ENCODE measurements around the gene TUBB1.
"Not testable (repeated sequence)": the region's sequence is repeated elsewhere in the genome, so short reads cannot be mapped to it uniquely, and the experiment has no call there.

The TUBB1 gene

DNA sequence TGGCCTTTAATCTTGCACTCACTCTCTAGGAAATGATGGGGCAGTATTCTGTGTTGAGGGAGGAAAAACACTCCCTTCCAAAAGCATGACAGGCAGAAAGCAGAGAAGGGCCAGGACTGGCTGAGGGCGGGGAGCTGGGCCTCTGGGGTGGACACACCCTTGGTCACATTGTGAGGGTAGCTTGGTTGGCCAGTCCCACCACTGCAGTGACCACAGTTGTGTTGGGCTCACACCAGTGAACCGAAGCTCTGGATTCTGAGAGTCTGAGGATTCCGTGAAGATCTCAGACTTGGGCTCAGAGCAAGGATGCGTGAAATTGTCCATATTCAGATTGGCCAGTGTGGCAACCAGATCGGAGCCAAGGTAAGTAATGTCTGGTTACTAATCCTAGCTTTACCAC lies at the start of gene TUBB1:
Gene TUBB1 (plus strand): TSS at position 213 of the 400 bp plus-strand sequence. CDS start 94 bp downstream, at position 307.
- no peak for DNase-seq

DNA sequence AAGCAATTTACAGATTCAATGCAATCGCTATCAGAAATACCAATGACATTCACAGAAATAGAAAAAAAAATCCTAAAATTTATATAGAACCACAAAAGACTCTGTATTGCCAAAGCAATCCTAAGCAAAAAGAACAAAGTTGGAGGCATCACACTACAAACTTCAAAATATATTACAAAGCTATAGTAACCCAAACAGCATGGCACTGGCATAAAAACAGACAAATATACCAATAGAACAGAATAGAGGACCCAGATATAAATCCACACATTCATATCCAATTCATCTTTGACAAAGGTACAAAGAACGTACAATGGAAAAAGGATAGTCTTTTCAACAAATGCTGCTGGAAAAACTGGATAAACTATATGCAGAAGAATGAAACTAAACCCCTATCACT lies 49.8 kb upstream of the TUBB1 start:
- DNase-seq: no peak

DNA sequence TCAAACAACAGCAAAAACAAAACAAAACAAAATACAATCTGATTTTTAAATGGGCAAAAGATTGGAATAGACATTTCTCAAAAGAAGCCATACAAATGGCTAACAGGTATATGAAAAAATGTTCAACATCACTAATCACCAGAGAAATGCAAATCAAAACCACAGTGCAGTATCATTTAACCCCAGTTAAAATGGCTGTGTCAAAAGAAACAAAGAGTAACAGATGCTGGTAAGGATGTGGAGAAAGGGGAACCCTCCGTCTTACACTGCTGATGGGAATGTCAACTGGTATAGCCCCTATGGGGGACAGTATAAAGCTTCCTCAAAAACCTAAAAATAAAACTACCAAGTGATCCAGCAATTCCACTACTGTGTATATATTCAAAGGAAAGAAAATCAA lies 49.1 kb upstream of the TUBB1 start:
- no peak for DNase-seq

DNA sequence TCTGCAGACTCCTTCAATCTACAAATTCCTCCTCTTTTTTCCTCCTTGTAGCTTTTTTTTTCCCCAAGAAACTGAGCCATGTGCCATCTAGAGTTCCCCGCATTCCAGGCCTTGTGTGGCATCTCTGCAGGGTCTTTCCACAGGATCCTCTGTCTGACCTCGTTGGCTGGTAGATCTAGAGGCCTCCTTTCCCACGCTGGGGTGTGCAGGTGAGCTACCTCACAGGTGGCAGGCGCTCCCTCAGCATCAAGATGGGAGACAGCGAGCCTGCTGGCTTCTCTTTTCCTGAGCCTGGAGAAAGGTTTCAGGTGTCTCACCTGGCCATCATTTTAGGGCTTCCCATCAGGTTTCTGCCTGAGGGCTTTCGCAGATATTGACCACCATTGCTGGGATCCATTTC lies 47.8 kb upstream of the TUBB1 start:
- DNase-seq: no peak

DNA sequence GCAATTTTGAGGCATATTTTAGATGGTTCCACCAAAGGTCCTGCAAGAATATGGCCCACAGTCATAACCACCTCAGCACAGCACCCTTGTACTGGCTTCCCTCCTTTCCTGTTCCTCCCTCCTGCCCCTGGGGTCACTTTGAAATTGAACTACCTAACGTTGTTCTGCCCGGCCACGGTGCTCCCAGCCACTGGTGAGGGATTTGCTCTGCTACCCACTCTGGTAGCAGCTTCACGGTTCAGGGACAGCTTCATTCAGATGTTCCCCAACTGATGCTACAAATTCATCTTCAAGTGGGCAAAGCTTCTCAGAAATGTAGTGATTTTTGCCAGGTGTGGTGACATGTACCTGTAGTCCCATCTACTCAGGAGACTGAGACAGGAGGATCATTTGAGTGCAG lies 46.0 kb upstream of the TUBB1 start:
- no peak for DNase-seq

DNA sequence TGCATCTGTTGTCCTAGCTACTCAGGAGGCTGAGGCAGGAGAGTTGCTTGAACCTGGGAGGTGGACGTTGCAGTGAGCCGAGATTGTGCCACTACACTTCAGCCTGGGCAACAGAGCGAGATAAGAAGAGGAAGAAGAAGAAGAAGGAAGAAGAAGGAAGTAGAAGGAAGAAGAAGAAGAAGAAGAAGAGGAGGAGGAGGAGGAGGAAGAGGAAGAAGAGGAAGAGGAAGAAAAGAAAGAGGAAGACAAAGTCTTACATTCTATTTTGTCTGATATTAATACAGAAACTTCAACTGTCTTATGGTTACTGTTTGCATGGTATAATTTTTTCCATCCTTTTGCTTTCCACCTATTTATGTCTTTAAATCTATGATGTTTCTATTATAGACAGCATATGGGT lies 45.4 kb upstream of the TUBB1 start:
- DNase-seq: no peak

DNA sequence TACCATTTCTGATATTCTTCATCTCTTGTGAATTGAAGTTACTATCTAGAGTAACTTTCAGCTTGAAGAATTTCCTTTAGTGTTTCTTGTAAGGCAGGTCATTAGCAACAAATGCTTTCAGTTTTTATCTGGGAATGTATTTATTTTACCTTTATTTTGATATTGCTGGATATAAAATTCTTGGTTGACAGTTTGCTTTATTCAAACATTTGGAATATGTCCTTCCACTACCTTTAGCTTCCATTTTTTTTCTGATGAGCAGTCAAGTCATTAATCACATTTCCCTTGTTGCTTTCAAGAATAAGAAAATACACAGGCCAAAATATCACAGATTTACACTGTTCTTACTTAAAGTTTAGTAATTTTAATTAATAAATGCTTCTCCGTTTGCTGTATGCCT lies 43.9 kb upstream of the TUBB1 start:
- no peak for DNase-seq

DNA sequence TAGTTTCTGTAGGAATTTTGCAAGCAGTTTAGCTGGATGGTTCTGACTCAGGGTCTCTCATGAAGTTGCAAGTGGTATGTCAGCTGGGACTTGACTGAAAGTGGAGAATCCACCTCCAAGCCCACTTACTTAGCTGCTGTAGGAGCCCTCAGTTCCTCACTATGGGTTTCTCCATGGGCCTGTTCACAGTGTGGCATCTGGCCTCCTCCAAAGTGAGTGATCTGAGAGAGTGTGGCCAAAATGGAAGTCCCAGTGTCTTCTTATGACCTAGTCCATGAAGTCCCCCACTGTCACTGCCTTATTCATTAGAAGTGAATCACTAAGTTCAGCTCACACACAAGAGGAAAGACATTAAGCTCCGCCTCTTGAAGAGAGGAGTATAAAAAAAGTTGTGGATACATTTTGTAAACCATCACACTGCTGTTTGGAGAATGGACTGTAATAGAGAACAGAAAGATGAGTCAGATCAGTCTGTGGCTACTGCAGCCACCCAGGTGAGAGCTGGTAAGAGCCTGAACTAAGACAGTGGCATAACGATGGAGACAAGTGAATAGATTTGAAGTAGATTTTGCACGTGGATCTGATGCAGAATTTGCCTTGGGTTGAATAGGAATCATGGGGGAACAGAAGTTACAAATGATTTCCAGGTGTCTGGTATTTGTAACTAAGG lies 43.0 kb upstream of the TUBB1 start:
- no peak for DNase-seq

DNA sequence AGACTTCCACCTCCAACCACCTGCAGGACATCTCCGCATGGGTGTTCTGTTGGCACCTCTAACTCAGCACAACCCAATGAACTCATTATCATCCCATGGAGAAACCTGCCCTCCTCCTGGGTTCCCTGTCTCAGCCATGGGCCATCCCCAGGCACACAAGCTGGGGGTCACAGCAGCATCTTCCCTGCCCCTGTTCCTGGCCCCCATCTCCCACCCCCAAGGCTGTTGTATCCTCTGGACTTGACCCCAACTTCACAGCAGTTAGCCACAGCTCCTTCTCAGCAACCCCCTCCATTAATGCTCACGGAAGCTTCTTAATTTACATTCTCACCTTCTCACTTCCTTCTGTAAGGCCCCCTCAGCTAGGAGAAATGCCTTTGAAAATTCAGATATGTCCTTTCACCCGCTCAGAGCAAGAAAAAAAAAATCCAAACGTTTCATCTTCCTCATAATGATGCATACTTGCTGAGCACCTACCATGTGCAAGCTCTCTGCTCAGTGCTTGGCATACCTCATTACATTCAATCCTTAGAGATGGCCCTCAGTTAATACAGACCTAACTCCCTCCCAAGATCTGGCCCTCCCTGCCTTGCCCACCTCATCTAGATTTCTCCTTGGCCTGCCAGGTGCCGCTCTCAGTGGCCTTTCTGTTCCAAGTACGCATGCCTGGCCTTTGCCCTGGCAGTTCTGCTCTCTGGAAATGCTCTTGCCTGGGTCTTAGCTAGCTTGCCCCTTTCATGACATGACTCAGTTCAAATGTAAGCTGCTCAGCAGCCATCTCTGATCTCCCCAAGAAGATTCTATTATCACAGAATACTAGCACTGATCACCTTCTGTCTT lies 40.7 kb upstream of the TUBB1 start:
- no peak for DNase-seq

DNA sequence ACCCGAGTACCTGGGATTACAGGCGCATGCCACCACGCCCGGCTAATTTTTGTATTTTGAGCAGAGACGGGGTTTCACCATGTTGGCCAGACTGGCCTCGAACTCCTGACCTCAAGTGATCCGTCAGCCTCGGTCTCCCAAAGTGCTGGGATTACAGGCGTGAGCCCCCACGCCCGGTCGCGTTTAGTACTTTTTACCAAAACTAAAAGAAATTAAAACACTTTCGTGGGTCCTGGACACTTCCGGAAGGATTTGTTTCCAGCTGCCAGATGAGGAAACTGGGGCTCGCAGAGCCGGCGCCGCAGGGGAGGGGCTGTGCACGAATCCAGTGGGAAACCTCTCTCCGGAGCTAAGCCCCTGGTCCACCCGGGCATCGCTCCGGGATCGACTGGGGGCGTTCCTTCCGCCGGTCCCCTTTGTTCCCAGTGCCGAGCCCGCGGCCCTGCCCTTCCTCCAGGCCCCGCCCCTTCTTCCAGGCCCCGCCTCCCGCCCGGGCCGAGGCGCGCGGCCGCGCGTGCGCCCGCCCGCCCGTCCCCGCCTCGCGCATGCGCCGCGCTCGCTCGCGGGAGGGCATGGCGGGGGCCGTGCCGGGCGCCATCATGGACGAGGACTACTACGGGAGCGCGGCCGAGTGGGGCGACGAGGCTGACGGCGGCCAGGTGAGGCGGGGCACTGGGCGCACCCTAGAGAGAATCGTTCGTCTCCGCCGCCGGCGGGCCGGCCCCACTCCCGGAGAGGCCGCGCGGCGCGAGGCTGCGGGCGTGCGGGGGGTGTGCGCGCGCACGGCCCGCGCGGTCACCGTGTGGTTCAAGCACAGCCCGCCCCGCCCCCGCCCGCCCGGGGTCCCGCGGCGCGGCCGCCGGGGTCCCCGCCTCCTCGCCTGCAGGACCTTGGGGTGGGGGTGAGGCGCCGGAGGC lies 38.3 kb upstream of the TUBB1 start, which contains the start of gene NELFCD:
Gene NELFCD (plus strand): TSS at position 546 of the 917 bp plus-strand sequence. CDS start 54 bp downstream, at position 600.
- peak; percentile 83 for DNase-seq

DNA sequence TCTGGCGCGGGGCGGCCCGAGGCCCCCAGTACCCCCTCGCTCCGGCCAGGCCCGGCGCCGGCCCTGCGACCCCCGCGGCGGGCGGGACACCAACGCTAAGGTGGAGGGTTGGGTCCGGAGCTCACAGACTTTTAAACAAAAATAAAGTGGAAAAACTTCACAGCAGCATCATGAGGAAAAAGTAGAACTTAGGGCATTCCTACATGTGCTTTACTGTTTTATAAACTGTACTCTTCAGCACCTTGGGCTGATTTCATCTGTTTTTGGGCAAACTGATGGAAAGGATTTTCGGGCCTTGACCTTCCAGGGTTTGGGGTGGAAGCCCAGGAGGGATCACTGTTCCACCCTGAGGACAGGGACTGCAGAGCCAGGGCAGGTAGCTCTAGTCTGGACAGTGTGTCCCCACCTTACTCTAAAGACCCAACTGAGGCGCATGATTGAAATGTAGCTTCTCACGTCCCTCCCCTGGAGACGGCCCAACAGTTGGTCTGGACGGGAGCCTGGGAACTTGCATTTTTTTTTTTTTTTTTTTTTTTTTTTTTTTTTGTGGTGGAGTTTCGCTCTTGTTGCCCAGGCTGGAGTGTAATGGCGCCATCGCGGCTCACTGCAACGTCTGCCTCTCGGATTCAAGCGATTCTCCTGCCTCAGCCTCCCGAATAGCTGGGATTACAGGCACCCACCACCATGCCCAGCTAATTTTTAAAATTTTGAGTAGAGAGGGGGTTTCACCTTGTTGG lies 37.4 kb upstream of the TUBB1 start:
- DNase-seq: peak; percentile 28

DNA sequence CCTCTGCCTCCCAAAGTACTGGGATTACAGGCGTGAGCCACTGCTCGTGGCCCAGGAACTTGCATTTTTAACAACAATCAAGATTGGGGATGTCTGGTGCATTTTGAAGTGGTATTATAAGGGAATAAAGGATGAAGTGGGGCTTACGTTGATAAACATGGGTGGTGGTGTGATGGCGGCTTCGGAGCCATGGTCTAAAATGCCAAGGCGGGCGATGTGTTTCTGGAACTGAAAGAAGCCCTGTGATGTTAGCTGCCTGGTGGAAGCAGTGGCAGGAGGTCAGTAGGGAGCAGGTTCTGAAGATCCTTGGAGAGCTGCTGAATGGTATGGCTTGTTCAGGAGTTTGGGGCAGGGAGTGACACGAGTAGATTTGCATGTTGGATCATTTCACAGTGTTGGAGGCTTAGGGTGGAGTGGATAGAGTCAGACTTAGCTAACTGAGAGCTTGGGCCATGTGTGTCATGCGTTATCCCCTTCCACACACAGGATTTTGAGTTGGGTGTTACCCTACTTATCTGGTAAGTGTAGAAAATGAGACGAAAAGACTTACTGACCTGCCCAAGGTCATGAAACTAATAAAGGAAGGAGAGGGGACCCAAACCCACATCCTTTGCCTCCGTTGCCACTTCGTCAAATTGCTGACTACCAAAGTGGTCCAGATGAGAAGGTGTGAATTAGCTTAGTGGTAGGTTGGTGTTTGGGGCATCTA lies 36.7 kb upstream of the TUBB1 start:
- DNase-seq: peak; percentile 86

DNA sequence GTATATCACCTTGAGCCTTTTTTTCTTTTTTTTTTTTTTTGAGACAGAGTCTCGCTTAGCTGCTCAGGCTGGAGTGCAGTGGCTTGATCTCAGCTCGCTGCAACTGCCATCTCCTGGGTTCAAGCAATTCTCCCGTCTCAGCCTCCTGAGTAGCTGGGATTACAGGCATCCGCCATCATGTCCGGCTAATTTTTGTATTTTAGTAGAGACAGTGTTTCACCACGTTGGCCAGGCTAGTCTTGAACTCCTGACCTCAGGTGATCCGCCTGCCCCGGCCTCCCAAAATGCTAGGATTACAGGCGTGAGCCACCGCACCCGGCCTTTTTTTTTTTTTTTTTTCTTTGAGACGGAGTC lies 36.1 kb upstream of the TUBB1 start:
- not testable (repeated sequence) for DNase-seq

DNA sequence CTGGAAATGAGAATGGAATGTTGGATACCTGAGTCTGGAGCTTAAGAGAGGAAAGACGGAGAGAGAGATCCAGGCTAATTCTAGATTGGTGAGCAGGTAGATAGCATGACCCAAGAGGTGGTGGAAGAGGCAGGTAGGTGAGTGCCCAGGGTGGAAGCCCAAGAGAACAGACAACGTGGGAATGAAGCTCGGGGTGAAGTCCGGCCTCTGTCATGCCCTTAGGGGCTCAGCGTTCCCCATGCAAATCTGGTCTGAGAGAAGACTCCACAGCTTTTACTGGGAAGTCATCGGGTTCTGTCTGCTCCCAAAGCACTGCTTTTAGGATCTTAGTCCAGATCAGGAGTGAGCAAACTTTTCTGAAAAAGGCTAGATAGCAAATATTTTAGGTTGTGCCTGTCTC lies 34.5 kb upstream of the TUBB1 start:
- peak; percentile 5 for DNase-seq

DNA sequence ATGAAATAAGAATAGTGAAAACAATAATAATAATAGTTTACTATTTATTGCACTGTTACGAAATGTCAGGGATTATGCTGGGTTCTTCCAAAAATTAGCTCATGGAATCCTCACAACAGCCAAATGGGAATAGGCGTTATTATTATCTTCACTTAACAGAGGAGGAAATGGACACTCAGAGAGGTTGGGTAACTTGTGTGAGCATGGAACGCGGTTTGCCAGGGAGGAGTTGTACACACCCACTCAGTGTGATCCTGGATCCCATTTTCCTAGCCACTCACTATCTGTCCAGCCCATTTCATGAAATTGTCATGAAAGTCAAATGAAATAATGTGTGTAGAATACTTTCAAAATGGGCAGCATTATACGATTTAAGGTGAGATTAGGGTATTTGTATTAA lies 33.6 kb upstream of the TUBB1 start:
- DNase-seq: no peak

DNA sequence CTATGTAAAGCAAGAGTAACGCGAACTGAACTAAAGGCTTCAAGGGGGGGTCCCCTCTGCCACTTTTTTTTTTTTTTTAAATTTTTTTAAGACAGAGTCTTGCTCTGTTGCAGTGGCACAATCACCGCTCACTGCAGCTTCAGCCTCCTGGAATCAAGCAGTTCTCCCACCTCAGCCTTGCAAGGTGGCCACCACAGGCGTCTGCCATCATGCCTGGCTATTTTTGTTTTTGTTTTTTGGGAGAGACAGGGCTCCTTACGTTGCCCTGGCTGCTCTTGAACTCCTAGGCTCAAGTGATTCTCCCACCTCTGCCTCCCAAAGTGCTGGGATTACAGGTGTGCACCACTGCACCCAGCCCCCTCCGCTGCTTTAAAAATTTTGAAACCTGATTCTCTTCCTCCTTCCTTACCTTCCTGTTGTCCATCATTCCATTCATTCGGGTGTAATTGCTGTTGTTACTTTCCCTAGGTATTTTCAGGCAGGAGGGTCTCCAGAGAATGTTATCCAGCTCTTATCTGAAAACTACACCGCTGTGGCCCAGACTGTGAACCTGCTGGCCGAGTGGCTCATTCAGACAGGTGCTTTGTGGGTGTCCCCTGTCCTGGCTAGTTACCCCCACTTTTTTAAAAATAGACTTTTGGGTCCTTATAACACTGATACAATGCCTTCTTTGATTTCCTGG lies 32.8 kb upstream of the TUBB1 start:
- DNase-seq: no peak

DNA sequence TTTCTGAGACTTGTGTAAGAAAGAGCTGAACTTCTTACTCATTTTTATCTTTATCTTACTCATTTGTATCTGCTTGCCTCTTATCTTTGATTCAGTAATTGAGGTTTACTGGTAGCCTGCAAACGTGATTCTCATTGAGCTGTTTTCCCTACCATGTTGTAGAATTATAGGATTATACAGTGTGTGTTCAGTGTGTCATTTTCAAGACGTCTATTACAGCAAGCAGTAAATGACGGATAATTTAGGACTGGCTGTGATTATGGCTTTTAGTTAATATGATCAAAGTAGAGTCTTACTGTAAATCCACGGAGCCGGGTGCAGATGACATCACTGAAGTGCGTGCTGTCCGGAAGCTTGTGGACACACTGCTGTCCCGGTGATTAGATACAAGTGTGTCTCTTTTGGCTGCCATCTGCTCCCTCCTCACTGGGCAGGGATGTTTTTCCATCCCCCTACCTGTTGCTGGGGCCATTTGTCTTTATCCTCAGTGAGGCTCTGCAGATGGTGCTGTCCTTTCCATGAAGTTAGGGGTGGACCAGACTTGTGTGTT lies 32.2 kb upstream of the TUBB1 start:
- DNase-seq: no peak

DNA sequence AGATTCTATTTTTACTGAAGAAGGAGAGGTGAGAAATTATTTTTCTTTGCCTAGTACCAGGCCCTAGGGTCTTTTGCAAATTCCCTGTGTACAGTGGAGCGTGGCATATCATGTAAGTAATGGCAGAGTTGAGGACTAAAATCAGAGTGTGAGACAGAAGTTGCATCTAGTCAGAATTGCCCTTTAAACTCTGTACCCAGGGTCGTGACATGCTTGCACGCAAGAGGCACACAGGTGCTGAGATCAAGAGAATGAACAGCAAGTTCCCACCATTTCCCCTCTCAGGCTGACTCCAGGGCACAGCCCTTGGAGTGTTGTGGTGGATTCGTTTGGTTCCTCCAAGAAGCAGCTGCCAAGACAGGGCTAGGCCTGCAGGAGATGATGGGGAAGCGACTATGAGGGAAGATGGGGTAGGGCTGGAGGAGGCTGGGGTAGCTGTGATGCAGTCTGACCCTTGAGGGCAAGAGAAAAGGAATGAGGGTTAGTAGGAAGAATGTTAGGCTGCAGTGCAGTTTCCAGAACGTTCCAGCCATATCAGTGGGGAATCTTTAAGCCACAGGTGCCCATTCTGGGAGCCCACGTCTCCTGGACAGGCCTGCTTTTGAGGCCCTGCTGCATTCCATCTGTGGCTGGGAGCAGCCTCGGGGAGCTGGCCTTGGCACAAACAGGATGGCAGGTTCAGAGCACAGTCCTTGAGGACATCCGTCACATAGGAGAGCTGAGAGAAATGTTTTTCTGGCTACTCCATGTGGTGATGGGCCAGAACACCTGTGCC lies 31.3 kb upstream of the TUBB1 start:
- no peak for DNase-seq

DNA sequence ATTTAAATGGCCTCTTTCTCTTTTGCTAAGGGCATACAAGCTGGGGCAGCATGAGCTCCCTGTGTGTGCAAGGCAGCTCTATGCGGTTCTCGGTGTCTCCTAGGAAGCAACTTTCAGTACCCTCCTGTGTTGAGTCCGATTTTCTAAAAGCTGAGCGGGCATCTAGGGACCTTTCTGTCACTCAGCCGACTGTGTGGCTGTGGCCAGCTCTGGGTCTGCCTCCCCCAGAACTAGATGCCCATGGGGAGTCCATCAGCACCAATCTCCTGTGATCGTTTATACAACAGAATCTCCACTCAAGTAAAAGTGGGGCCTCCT lies 30.7 kb upstream of the TUBB1 start:
- no peak for DNase-seq

DNA sequence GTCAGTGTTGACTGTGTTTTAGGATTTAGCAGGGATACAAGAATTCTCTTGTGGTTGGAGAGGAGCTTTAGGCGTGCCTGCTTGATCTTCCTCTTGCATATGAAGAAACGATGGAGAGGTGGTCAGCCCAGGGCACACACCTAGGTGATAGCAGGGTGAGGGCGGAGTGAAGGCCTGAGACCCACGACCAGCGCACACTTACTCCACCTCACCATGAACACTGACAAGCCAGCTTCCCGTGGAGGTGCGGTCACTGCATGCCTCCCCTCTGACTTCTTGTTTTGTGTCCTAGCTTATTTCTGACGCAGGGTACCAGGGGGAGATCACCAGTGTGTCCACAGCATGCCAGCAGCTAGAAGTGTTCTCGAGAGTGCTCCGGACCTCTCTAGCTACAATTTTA lies 30.0 kb upstream of the TUBB1 start:
- DNase-seq: no peak

All from NCI-H526 treated with DMSO at 0.1 percent for 48 hours (cell line).